Measurements from ENCODE around the gene TNS3. TPM values are rescaled to one million over a fixed set of nuclear protein-coding genes. Genes with fewer than 3 reads are reported as not detected.

TNS3 gene
- total and polyA plus RNA-seq, 9 of the 15 experiments (the other 6 are each of a cell fraction or from before 2014, with no cell fraction given), result 0.20 TPM; not detected in 8

DNA sequence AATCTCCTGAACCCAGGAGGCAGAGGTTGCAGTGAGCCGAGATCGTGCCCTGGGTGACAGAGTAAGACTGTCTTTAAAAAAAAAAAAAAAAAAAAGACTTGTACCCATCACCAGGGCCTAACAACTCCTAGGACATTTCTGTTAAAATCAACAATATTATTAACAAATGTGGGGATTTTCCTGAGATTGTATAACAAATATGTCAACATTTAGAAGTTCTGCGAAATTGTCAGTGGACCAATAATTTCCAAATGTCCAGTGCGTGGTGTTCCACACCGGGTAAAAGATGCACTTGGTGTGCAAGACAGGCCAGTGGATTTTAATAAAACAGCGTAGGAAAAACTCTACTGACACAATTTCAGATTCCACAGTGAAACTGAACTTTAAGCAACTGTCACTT is 71.1 kb downstream of the TNS3 start:
- H3K27me3 ChIP-seq (ENCODE audit: control insufficient read depth in 2 of 2, insufficient read depth in 2 of 2, low read length in 2 of 2), result peaks cover 13 to 55% of the 10 kb centered on the region in 2 experiments; a peak in 4 of 5 replicates
- no TSS peak for BruUV-seq (replicated peaks)
- FAIRE-seq (no peak), DNase-seq (ENCODE audit: extremely low read depth in 1 of 4, low spot score in 3 of 4) (no peak), ATAC-seq (no peak)
- H3K4me3 ChIP-seq, result no peak overlapping the region
- TF ChIP-seq, protein P1, sequence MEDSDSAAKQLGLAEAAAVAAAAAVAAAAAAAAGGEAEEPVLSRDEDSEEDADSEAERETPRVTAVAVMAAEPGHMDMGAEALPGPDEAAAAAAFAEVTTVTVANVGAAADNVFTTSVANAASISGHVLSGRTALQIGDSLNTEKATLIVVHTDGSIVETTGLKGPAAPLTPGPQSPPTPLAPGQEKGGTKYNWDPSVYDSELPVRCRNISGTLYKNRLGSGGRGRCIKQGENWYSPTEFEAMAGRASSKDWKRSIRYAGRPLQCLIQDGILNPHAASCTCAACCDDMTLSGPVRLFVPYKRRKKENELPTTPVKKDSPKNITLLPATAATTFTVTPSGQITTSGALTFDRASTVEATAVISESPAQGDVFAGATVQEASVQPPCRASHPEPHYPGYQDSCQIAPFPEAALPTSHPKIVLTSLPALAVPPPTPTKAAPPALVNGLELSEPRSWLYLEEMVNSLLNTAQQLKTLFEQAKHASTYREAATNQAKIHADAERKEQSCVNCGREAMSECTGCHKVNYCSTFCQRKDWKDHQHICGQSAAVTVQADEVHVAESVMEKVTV (CRISPR knock-in tag; IDR thresholded peaks at IDR 0.05), result no peak
- no peak for TF ChIP-seq ZNF239 (CRISPR knock-in tag; IDR thresholded peaks at IDR 0.05)
- TF ChIP-seq PTBP1 (IDR thresholded peaks at IDR 0.05; ENCODE audit: low read depth, low read length), result no peak
- TF ChIP-seq RNF2 (IDR thresholded peaks at IDR 0.05), result no peak
- WGBS (ENCODE audit: insufficient coverage, low coverage, missing lambda C conversion rate), result 1% methylated on average over 6 of the region's 6 CpGs
- no peak overlapping the region for H3K4me2 ChIP-seq (ENCODE audit: insufficient read depth, low read length)
- no peaks in the 10 kb centered on the region for H3K36me3 ChIP-seq (ENCODE audit: control insufficient read depth, insufficient read depth, low read length)
- no peak overlapping the region for H3K27ac ChIP-seq (ENCODE audit: extremely low read depth, low read depth, low read length)
- intact Hi-C loops (cut with micrococcal nuclease) (no loop called here), in situ Hi-C loops (cut with MboI) (no loop called here)
- CTCF ChIA-PET (ENCODE audit: low intra/inter-chr PET ratio), result no interaction called here
- POLR2A ChIA-PET, result no interaction called here
- H4K20me1 ChIP-seq (replicated peaks; ENCODE audit: control insufficient read depth, insufficient read depth, low read length), result no peaks in the 10 kb centered on the region; the same call in 1 of the 2 replicates
- H3K79me2 ChIP-seq (ENCODE audit: control insufficient read depth, insufficient read depth, low read length), result no peaks in the 10 kb centered on the region
- H3K9me1 ChIP-seq (ENCODE audit: control insufficient read depth, insufficient read depth, low read length), result no peaks in the 10 kb centered on the region
- no peaks in the 10 kb centered on the region for H3K4me1 ChIP-seq (replicated peaks in 1 of 2; ENCODE audit: control insufficient read depth in 2 of 2, insufficient read depth in 2 of 2, low read length in 2 of 2)
- no peak overlapping the region for H2AFZ ChIP-seq (ENCODE audit: low read depth, low read length)
- no peak overlapping the region for H3K9ac ChIP-seq (ENCODE audit: insufficient read depth in 1 of 2, low read depth in 2 of 2, low read length in 2 of 2)
- H3K9me3 ChIP-seq (replicated peaks; ENCODE audit: control insufficient read depth, insufficient read depth, low read depth, low read length), result no peaks in the 10 kb centered on the region

DNA sequence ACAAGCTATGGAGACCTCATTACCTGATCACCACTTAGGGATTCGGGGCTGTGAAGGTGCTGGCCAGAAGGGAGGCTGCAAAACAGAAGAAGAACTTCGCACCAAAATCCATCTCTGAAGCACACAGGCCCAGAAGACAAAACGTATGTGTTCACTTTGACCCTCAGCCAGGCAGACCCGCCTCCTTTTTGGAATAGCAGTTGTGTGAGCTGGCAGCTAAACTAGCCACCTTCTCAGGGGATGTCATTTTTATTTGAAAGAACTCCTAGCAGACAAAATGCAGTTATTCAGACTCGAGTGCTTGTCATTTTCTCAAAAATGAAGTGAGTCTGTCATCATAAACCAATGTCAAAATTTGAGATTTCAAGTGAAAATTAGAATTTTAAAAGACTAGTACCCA is 71.7 kb downstream of the TNS3 start:
- BruUV-seq (replicated peaks), result no TSS peak
- no peaks in the 10 kb centered on the region for H3K79me2 ChIP-seq (ENCODE audit: control insufficient read depth, insufficient read depth, low read length)
- CTCF ChIA-PET (ENCODE audit: low intra/inter-chr PET ratio), result no interaction called here
- intact Hi-C loops (cut with micrococcal nuclease) (no loop called here), in situ Hi-C loops (cut with MboI) (no loop called here)
- WGBS (ENCODE audit: insufficient coverage, low coverage, missing lambda C conversion rate), result 0% methylated on average over 5 of the region's 5 CpGs
- no peaks in the 10 kb centered on the region for H3K9me1 ChIP-seq (ENCODE audit: control insufficient read depth, insufficient read depth, low read length)
- H3K27ac ChIP-seq (ENCODE audit: extremely low read depth, low read depth, low read length), result no peak overlapping the region
- H2AFZ ChIP-seq (ENCODE audit: low read depth, low read length), result no peak overlapping the region
- H3K9ac ChIP-seq (ENCODE audit: insufficient read depth in 1 of 2, low read depth in 2 of 2, low read length in 2 of 2), result no peak overlapping the region
- H3K4me1 ChIP-seq (replicated peaks in 1 of 2; ENCODE audit: control insufficient read depth in 2 of 2, insufficient read depth in 2 of 2, low read length in 2 of 2), result no peaks in the 10 kb centered on the region
- no peak overlapping the region for H3K4me3 ChIP-seq
- H3K27me3 ChIP-seq (ENCODE audit: control insufficient read depth in 2 of 2, insufficient read depth in 2 of 2, low read length in 2 of 2), result peaks cover 13 to 61% of the 10 kb centered on the region in 2 experiments; a peak in 4 of 5 replicates
- no peak for FAIRE-seq
- POLR2A ChIA-PET, result interaction anchor here (0.7 kb wide), 1 partner anchor 31 kb away, joined by 4 read pairs; no protein-coding TSS in a partner anchor
- no peak for DNase-seq (ENCODE audit: extremely low read depth in 1 of 4, low spot score in 3 of 4)
- no peaks in the 10 kb centered on the region for H3K9me3 ChIP-seq (replicated peaks; ENCODE audit: control insufficient read depth, insufficient read depth, low read depth, low read length)
- H4K20me1 ChIP-seq (replicated peaks; ENCODE audit: control insufficient read depth, insufficient read depth, low read length), result no peaks in the 10 kb centered on the region; the same call in 1 of the 2 replicates
- ATAC-seq, result no peak
- H3K36me3 ChIP-seq (ENCODE audit: control insufficient read depth, insufficient read depth, low read length), result no peaks in the 10 kb centered on the region
- TF ChIP-seq PTBP1 (IDR thresholded peaks at IDR 0.05; ENCODE audit: low read depth, low read length), result no peak
- no peak for TF ChIP-seq NR3C1 (CRISPR knock-in tag; IDR thresholded peaks at IDR 0.05)
- TF ChIP-seq SMAD2 (IDR thresholded peaks at IDR 0.05; ENCODE audit: low read depth, low read length), result no peak
- no peak for TF ChIP-seq ZNF695 (CRISPR knock-in tag; IDR thresholded peaks at IDR 0.05)
- TF ChIP-seq SNIP1 (IDR thresholded peaks at IDR 0.05; ENCODE audit: low read depth), result no peak
- no peak for TF ChIP-seq TCFL5 (CRISPR knock-in tag; conservative IDR thresholded peaks at IDR 0.05)
- no peak for TF ChIP-seq TGIF2 (CRISPR knock-in tag; IDR thresholded peaks at IDR 0.05)
- TF ChIP-seq, protein P2, sequence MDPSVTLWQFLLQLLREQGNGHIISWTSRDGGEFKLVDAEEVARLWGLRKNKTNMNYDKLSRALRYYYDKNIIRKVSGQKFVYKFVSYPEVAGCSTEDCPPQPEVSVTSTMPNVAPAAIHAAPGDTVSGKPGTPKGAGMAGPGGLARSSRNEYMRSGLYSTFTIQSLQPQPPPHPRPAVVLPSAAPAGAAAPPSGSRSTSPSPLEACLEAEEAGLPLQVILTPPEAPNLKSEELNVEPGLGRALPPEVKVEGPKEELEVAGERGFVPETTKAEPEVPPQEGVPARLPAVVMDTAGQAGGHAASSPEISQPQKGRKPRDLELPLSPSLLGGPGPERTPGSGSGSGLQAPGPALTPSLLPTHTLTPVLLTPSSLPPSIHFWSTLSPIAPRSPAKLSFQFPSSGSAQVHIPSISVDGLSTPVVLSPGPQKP (CRISPR knock-in tag; IDR thresholded peaks at IDR 0.05), result no peak
- TF ChIP-seq, protein P3, sequence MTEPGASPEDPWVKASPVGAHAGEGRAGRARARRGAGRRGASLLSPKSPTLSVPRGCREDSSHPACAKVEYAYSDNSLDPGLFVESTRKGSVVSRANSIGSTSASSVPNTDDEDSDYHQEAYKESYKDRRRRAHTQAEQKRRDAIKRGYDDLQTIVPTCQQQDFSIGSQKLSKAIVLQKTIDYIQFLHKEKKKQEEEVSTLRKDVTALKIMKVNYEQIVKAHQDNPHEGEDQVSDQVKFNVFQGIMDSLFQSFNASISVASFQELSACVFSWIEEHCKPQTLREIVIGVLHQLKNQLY (CRISPR knock-in tag; conservative IDR thresholded peaks at IDR 0.05), result no peak
- TF ChIP-seq CXXC5 (CRISPR knock-in tag; IDR thresholded peaks at IDR 0.05), result no peak
- H3K4me2 ChIP-seq (ENCODE audit: insufficient read depth, low read length), result no peak overlapping the region
